Islet of Langerhans (tissue), 1 donor: ENCODE measurements around the gene IRS1.
"Not testable (repeated sequence)": the region's sequence is repeated elsewhere in the genome, so short reads cannot be mapped to it uniquely, and the experiment has no call there.

ENCODE experiments used
- FAIRE-seq: peaks from one replicate; lab custom pipeline; 2011; peaks lifted over from hg19 to GRCh38; lab: Jason Lieb, UNC

The IRS1 gene, protein sequence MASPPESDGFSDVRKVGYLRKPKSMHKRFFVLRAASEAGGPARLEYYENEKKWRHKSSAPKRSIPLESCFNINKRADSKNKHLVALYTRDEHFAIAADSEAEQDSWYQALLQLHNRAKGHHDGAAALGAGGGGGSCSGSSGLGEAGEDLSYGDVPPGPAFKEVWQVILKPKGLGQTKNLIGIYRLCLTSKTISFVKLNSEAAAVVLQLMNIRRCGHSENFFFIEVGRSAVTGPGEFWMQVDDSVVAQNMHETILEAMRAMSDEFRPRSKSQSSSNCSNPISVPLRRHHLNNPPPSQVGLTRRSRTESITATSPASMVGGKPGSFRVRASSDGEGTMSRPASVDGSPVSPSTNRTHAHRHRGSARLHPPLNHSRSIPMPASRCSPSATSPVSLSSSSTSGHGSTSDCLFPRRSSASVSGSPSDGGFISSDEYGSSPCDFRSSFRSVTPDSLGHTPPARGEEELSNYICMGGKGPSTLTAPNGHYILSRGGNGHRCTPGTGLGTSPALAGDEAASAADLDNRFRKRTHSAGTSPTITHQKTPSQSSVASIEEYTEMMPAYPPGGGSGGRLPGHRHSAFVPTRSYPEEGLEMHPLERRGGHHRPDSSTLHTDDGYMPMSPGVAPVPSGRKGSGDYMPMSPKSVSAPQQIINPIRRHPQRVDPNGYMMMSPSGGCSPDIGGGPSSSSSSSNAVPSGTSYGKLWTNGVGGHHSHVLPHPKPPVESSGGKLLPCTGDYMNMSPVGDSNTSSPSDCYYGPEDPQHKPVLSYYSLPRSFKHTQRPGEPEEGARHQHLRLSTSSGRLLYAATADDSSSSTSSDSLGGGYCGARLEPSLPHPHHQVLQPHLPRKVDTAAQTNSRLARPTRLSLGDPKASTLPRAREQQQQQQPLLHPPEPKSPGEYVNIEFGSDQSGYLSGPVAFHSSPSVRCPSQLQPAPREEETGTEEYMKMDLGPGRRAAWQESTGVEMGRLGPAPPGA (N-terminal part only)

DNA sequence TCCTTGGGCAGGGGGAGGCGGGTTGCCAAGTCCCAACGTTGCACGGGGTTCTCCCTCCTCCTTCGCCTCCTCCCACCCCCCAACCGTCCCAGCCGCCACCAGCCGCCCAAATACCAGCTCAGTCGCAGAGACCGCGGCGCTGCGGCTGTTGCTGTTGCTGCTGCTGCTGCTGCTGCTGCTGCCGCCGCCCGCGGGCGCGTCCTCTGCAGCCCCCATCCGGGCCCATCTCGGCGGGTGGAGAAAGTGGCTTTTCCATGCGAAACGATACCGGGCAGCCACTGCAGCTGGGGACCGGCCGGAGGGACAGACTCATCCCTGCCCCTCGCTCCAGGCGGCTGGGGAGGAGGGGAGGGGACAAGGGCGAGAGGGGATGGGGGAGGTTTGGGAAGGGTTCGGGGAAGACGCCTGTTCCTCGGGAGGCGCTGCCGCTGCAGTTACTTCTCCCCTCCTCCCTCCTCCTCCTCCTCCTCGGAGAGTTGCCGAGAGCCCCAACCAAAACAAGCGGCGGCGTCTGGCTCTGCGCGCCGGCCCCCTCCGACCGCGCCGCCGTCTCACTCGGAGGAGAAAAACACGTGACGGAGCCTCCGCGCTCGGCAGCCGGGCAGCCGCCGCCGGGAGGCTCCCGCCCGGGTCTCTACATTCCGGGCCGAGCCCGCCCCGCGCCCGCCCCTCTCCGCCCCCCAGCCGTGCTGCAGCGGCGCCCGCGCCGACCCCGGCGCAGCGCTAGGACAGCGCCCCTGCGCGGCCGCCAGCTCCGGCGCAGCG lies at the start of gene IRS1:
Gene IRS1, minus strand, starts transcription at position 610 of the 765 bp plus-strand sequence. CDS start 1,082 bp downstream, outside the sequence.
- no peak for FAIRE-seq

DNA sequence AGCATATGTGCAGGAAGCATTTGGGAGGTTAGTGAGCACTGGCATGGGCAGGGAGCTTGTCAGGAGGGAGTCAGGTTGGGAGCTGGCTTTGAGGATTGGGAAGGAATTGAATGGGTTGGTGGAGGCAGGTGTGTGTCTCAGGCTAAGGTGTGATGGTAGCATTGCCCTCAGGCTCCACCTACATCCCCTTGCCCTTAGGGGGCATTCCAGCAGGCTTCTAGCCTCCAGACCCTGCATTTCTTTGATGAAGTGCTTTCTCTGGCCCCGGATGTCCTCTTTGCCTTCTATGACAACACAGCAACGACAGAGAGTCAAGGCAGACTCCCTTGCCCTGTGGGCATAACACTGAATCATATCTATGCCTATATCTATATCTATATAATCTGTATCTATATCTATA lies 49.7 kb upstream of the IRS1 start:
- FAIRE-seq: no peak

DNA sequence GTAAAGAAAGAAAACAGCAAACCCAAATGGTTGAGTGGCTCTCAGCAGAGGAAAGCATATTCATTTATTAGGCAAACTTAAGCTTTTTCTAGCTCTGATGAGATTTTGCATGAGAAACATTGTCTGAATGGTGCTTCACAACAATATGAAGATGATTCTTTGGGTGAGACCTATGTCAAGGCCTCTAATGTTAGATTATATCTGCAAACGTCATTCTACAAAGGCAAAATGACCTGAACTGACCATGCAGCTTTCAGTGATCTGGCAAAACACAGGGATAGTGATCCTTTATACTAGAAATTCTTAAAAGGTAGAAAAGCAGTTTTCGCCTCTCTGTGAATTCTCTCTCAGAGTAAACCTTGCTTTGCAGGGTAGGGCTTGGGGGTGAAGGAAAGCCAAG lies 47.9 kb upstream of the IRS1 start:
- FAIRE-seq: no peak

DNA sequence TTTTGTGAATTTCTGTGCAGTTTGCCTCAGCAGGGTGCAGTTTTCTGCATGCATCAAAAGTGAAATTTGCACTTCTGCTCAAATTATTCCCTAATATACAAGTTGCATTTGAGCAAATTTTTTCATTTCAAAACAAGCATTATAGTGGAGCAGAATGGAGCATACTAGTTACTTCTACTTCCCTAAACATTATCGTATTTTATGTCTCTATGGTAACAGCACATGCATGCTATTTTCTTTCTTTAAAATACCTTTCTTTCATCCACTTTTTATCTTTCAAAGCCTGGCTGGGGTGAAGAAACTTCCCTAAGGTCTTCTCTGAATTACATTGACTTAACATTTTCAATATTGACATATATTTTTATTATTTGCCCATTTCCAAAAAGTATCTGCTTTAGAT lies 47.5 kb upstream of the IRS1 start:
- peak; percentile 49 for FAIRE-seq

DNA sequence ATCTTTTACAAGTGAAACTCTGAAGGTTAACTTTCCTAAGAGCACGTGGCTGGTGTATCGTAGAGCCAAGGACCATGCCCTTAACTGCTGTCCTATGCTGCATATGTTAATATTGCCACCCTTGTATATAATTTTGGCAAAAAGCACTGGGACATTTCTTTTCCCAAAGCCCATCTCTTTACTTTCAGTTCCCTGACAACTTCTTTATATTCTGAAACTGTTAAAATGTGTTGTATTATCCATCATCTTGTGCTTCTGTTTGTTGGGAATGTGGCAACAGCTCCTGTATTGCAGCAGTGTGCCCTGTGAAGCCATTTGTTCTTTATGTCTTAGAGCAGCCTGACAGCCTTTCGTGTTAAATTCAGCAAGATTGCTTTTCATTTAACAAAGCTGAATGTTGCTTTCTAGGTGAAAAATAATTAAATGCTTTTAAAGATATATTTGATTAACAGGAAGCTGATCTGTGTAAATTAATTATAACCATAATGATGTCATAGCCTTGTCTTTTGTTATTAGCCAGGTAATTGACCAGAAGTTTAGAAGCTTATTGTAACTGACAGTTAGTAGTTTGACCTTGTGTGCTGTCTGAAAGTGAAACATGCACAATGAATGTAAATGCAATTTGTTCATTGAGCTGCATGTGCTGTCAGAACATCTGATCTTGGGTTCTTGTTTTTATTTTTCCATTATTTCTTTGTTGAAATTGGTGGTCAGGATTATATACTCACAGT lies 45.9 kb upstream of the IRS1 start:
- FAIRE-seq: peak; percentile 86

DNA sequence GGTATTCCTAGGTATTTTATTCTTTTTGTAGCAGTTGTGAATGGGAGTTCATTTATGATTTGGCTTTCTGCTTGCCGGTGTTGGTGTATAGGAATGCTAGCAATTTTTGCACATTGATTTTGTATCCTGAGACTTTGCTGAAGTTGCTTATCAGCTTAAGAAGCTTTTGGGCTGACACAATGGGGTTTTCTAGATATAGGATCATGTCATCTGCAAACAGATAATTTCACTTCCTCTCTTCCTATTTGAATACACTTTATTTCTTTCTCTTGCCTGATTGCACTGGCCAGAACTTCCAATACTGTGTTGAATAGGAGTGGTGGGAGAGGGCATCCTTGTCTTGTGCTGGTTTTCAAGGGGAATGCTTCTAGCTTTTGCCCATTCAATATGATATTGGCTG lies 43.4 kb upstream of the IRS1 start:
- FAIRE-seq: not testable (repeated sequence)

DNA sequence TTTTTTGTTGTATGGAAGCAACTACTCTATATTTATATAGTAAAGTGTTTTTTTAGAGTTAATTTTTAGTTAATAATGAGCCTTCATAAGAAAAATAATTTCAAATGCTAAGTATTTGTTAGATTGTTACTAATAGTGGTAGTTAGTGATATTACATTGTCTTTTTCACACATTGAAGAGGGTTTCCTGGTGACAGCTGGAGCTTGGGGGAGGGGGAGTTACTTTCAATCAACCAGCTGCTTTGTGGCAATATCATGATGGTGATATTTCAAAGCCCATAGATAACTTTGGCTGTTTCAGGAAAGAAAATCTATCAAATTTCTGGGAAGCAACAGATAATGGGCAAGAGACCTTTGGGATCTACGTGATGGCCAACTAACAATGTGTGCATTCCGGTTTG lies 40.3 kb upstream of the IRS1 start:
- no peak for FAIRE-seq

DNA sequence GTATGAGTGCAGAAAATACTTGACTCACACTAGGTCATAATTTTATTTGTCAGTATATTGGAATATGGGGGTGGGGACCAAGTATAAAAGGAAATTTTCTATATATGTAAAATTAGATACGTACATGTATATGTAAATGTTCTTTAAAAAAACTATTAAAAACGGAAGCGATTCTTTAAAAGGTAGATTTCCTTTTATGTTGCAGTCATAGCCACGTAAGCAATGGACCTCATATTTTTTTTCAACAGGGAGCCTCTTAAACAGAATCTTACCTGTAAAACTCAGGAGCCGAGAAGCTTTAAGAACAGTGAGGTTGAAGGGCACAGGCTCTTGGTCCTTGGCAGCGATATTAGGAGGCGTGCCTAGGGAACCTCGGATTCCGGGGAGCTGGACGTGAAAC lies 39.5 kb upstream of the IRS1 start:
- no peak for FAIRE-seq

DNA sequence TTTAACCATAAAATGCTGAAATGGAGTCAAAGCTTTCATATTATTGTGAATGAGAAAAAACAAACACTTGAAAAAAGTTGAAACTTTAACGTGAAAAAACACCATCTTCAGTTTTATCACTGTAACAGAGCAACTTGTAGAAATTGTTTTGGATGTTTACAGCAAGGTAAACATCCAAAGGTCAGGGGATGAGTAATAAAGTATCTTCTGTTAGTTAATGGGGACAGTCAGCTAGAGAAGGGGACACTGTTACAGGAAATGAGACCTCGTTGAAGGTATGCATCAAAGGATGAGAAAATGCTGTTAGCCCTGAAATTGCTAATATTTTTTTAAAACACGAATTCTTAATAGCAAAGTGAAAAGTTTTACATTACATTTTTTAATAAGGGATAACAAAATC lies 39.1 kb upstream of the IRS1 start:
- no peak for FAIRE-seq

DNA sequence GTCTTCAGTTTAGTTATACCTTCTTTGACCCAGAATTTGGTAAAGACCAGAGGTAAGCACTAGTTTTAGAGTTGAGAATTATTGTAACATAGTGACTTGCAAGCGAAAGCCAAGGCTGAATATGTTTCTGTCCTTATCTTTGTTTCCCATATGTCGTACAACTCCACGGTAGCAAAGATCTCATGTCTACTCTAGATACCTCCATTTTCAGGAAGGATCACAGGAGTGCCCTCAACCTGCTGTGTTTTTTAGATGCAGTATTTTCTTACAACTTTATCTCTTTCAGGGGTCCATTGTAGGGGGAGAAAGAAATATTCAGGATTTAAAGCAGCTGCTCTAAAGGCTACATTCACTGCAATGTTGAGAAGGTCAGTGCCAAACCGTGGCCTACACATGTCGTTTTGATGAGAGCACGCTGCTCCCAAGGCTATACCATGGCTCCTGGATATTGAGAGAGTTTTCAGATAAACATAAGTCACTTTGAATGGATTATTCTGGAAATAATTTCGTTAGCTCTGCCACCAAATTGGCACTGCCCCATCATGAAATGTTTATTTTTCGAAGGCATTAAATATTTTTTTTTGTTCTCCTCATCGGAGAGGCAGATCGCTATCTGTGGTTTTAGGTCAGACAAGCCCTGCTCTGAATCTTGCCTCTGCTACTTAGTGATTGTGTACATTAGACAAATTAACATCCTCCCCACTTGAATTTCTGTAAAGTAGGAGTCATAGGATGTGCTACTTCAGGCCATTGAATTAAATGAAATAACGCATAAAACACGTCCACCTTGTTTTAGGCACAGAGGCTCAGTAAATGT lies 38.4 kb upstream of the IRS1 start:
- no peak for FAIRE-seq

DNA sequence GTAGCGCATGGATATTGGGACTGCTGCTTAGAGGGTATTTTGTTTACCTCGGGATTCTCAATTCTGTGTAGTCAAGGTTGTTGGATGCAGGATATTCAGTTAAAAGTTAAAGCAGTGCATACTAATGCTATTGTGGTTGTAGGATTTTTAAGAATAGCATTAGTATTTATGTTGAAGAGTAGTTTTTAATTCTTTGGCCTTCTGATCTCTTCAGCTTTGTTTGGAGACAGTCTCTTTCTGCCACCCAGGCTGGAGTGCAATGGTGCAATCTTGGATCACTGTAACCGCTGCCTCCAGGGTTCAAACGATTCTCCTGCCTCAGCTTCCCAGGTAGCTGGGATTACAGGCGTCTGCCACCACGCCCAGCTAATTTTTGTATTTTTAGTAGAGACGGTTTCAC lies 37.7 kb upstream of the IRS1 start:
- FAIRE-seq: no peak

DNA sequence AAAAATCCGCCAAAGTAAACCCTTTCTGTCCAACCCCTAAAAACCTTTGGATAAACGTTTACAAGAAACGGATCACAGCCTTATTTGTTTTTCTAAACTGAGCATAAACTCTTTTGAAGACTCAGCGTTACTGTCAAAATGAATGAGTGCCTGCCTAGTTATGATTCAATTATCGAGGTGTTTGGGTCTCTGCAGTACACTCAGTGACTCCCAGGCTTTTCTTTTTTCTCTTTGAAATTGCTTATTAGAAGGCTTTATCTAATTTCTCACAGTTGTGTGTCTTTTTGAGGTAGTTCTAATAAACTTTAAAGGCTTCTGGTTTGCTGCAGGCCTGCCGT lies 36.9 kb upstream of the IRS1 start:
- FAIRE-seq: no peak

DNA sequence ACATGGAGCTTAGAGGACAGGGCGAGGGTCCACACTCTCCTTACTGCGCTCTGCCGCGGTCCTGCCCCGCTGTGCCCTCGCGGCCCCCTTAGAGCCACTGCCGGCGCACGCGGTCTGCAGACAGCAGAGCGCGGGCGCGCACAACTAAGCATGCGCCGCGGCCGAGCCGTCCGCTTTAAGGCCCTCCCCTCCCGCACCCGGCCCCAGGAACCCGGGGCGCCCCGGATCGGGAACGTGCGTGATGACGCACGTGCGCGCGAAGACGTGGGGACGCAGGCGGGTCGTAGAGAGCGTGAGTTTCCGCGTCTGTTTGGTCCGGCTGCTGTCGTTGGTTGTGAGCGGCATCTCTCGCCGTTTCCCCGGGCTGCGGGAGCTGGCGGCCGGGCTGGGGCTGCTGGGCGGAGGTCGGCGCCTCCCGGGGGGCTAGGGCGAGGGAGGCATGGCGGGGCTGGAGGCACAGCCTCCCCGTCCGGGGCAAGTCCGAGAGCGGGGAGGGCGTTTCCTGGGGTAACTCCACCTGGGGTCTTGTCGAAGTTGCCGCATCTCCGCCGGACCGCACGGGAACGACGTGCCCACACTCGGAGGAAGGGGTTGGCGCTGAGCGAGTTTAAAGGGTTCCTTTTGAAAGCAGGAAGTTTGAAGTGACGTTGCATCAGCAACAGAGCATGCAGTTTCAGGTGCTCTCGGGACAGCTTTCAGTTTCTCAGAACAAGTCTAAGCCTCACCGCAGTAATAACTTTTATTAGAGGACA lies 36.4 kb upstream of the IRS1 start, which contains the start of gene RHBDD1:
Gene RHBDD1, plus strand, starts transcription at position 259 of the 752 bp plus-strand sequence. CDS start 28,640 bp downstream, outside the sequence.
- FAIRE-seq: no peak

DNA sequence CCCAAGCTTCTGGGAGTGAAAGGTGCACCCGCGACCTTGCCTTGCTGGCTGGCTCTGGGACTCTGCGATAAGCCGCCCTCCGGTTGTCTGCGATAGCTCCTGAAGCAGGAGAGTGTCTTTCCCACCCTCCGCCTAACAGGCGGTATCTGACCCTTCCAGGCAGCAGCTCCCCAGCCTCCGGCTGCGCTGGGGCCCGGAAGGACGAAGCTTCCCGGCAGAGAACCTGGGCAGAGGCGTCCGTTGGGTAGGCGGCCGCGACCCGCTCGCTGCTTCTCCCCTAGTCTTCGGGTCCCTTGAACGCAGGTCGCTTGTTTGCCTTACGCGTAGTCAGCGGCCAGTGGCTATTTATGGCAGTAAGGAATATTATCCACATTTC lies 35.8 kb upstream of the IRS1 start:
- FAIRE-seq: no peak

DNA sequence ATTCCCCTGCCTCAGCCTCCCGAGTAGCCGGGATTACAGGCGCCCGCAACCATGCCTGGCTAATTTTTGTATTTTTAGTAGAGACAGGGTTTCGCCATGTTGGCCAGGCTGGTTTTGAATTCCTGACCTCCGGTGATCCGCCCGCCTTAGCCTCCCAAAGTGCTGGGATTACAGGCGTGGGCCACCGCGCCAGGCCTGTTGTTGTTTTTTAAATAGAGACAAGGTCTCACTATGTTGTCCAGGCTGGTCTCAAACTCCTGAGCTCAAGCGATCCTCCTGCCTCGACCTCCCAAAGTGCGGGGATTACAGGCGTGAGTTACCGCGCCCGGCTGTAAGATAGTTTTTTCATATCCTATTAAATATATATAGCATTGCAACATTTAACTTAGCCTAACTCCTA lies 35.3 kb upstream of the IRS1 start:
- not testable (repeated sequence) for FAIRE-seq

DNA sequence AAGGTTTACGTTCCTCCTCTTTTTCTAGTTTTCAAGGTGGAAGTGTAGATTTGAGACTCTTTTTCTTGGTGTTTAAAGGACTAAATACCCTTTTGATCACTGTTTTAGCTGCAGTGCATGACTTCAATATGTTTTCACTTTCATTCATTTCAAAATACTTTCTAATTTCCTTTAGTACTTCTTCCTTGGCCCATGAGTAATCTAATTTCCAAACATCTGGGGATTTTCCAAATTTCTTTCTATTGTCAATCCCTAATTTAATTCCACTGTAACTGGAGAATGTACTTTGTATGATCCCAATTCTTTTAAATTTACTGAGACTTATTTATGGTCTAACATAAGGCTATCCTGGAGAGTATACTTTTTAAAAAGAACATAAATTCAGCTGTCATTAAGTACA lies 32.4 kb upstream of the IRS1 start:
- no peak for FAIRE-seq

DNA sequence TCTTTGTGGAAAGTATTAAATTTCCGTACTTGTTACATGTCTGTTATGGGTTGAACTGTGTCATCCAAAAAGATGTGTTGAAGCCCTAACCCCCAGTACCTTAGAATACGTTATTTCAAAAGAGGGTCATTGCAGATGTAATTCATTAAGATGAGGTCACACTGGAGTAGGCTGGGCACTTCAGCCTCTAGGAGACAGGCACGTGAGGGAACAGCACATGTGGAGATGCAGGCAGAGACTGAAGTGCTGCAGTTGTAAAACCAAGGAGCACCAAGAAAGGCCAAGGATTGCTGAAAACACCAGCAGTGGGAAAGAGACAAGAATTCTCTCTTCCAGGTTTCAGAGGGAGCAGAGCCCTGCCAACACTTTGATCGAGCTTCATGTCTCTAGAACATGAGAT lies 31.6 kb upstream of the IRS1 start:
- FAIRE-seq: no peak

DNA sequence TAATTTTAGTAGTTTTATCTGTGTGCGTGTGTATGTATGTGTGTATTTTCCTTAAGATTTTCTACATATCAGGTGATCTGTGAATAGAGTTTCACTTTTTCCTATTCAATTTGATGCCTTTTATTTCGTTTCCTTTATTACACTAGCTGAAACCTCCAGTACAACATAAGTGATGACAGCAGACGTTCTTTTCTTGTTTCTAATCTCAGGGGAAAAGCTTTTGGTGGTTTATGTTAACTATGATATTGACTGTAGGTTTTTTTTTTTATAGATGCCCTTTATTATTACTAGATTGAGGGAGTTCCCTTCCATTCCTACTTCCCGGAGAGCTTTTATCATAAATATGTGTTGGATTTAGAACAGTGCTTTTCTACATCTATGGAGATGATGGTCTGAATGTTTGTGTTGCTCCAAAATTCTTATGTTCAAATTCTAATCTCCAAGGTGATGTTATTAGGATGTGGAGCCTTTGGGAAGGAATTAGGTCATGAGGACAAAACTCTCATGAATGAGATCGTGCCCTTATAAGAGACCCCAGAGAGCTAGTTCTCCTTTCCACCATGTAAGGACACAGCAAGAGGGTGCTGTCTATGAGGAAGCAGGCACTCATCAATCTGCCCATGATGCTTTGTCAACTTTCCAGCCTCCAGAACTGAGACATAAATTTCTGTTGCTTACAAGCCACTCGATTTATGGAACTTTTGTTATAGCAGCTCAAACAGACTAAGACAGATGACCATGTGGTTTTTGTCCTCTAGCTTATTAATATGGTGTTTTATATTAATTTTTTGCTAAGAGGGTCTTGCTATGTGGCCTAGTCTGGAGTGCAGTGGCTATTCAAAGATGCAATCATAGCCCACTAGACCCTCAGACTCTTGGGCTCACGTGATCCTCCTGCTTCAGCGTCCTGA lies 30.4 kb upstream of the IRS1 start:
- FAIRE-seq: no peak

DNA sequence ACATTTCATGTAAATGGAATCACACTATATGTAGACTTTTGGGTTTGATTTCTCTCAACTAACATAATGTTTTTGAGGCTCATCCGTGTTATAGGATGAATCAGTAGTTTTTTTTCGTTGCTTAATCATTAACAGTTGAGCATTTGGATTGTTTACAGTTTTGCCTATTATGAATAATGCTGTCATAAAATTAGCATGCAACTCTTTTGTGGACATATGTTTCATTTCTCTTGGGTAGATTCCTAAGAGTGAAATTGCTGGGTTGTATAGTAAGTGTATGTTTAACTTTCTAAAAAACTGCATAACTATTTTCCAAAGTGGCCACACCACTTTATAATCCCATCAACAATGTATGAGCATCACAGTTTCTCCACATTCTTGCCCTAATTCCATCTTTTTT lies 28.6 kb upstream of the IRS1 start:
- no peak for FAIRE-seq
